NCI-H2196 (cell line): ENCODE data around the gene PALLD.
A peak's percentile ranks its signal among the peaks of the same experiment; 100 is the strongest.

Experiments
- DNase-seq: peaks from one replicate; lab custom pipeline; 2025; ENCODE audit not compliant: unreplicated experiment; lab: John Stamatoyannopoulos, UW

The PALLD gene

DNA sequence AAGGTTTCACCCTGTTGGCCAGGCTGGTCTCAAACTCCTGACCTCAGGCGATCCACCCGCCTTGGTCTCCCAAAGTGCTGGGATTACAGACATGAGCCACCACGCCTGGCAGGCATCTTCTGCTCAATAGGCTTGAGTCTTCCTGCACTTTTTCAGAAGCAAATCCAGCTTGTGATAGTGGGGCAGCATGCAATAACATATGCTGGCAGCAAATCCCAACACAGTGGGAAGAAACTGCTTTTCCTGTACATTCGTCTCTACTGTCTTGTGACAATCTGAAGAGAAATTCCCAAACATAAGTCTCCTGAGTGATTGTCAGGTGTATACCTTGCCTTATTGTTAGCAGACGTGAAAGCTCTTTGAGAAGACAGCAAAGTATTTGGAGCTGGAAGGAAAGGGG is 145.7 kb downstream of the PALLD start:
- no peak for DNase-seq

- no peak for DNase-seq
Measured at GRCh38 chr4:168643111-168643795, 146.4 kb downstream of the PALLD start.

- no peak for DNase-seq
Measured at GRCh38 chr4:168643796-168644159, 146.9 kb downstream of the PALLD start.

DNA sequence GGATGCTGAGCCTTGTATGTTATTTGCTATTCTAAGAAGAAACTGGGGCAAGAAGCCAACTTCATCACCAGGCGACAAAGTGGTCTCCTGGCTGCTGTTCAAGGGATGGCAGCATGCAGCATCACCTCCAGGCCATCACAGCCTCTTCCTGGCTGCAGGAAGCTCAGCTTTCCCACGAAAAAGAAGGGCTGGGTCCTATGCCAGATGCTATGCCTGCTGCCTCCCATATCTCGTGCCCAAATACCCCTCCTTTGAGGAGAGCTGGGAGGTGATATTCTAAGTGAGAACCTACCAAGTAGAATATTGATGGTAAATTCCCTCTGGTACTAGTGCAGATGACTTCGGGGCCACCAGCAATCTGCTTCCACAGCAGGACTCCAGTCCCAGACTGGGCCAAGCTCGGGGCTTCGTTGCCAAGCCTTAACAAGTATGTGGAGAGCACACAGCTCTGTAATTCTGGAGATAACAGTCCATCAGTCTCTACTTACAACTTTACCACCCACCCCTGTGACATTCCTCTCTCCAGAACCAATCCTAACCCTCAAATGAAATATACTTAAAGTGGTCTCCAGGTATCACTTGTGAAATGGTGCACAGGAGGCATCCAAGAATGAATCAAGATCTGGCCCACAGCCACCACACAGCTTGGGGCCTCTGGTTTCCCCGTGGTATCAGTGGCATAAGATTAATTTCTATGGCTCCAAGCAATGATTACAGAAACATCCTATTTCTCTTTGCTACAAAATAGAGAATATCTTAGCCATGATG is 149.3 kb downstream of the PALLD start:
- no peak for DNase-seq

GRCh38 chr4:168647646-168648375 is 151.0 kb downstream of the PALLD start:
- no peak for DNase-seq

DNA sequence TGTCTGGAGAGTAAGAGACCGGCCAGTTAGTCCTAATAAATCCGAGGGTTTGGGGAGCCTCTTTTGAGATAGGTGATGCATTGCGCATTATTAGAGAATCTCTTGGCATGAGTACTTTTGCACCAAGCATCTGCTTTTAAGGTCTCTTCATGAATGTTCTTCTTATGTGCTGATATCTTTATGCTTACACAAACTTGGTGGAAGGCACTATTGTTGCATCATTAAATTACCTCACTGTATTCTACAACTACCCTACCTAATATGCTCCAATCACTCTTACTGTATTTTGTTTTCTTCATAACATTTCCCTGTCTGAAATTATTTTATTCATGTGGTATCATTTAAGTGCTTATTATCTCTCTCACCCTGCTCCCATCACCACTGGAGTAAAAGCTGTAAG is 151.6 kb downstream of the PALLD start:
- no peak for DNase-seq

GRCh38 chr4:168648929-168649328 is 152.1 kb downstream of the PALLD start:
- DNase-seq, result no peak

DNA sequence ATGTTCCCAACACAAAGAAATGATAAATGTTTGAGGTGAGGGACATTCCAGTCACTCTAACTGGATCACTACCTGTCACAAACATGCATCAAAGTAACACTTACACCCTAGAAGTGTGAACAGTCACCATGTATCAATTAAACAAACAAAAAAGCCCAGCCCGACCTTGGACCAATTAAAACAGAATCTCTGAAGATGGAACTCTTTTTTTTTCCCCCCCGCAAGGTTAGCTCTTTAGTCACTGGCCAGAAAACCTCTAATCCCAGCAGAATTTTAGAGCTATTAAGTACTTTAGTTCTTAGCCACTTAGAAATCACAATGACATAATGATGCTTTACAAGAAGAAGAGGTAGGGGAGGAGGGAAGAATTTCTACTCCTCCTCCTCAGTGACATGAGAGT is 154.5 kb downstream of the PALLD start:
- DNase-seq, result no peak

DNA sequence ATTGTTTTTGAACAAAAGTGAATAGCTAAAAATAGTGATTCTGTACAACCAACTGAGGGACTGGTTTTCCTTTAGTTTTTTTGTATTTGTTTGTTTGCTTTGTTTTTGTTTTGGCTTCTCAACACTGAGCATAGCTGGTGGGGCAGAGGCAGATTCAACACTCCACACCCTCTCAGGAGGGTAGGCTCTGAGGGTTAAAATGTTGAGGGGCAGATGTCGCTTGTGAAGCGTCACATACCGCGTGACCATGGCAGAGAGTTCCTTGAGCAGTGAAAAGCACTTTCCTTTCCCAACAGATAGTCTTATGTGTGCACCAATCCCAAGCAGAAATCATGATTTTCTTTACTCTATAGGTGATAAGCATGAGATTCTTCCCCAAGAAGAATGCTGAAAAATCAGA is 155.0 kb downstream of the PALLD start:
- DNase-seq, result no peak

GRCh38 chr4:168652755-168653154 is 155.9 kb downstream of the PALLD start:
- DNase-seq, result no peak

DNA sequence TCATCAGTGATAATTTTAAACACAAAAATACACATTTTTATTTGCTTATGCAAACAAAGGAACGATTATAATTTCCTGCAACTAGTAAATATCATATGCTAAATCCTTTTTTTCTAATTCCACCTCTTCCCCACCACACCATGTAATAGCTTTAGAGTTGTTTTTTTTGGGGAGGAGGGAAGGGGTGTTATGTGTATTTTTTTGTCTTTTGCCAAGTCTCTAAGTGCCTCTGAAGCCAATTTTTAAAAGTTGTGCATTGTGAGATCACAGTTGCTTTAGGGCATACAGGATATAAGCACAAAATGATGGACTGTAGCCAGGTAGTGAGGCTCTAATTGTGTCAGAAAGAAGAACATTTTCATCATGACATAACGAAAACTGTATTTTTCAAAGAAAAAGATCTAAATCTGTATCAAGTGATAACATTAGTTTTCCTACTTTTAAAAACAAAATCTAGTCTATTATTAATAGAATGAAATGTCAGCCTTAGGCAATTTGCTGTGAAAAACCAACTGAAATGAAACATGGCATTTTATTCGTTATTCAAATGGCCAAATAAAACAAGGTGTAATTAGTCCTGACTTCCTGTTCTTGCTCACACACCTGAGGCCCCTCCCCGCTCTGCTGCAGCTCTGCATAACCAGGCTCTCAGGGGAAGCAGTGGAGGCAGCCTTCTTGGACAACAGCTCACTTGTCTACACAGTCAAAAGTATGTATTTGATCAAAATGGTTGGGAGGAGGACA is 157.4 kb downstream of the PALLD start:
- peak; percentile 22 for DNase-seq

GRCh38 chr4:168654848-168655174 is 158.0 kb downstream of the PALLD start:
- no peak for DNase-seq

GRCh38 chr4:168655182-168655581 is 158.3 kb downstream of the PALLD start:
- no peak for DNase-seq

DNA sequence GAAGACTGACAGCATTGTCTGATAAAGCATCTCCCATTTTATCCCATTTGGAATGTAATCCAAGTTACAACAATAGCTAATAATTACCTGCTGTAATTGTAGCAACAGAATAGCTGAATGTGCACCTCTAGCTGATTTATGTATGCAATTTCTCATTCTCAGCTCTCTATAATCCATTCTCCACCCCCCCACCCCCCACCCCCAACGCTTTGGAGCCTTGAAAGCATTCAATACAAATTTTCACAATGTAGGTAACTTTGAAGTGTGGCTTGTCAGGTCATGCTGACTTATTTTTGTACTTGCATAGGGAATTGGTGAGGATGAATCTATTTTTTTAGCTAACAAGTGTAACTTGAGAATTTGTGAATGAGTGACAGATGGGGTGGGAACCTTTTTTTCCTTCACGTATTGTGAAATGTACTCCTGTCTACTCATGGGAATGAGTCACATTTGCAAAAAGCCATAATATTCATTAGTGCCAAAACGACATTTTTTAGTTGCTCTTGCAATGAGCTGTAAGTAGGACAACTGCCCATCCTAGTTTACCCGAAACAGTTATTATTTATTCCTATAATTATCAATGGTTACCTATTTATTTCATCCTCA is 159.3 kb downstream of the PALLD start:
- no peak for DNase-seq

GRCh38 chr4:168656946-168657473 is 160.2 kb downstream of the PALLD start:
- no peak for DNase-seq

GRCh38 chr4:168658751-168659150 is 161.9 kb downstream of the PALLD start:
- no peak for DNase-seq

DNA sequence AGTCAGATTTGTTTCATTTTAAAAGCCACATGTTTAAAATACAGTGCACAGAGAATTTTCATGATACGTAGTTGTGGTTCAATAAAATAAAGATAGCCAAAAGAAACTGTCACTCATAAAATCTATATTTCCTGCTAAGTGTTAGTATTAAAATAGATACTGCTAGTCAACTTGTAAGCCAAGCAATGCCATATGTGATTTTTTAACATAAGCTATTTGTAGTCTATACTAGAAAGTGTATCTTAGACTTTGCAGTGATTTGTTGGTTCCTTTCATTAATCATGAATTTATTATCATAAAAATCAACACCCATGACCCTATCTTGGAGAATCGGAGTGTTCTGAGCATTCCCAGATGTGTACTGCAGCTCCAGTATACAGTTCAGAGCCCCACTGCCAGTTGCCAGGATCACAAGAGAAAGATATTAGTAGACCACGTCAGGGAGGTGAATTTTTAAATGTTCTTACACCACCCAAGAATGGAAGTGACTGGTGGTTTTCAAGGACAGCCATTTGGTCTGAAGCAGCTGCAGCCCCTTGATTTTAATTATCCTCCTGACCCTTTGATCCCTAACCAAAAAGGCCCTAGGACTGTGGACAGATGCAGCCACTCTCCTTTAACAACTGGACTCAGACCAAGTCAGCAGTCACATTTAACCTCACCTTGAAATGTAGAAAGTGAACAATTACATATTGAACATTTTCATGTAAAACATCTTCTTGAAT is 163.1 kb downstream of the PALLD start:
- no peak for DNase-seq

DNA sequence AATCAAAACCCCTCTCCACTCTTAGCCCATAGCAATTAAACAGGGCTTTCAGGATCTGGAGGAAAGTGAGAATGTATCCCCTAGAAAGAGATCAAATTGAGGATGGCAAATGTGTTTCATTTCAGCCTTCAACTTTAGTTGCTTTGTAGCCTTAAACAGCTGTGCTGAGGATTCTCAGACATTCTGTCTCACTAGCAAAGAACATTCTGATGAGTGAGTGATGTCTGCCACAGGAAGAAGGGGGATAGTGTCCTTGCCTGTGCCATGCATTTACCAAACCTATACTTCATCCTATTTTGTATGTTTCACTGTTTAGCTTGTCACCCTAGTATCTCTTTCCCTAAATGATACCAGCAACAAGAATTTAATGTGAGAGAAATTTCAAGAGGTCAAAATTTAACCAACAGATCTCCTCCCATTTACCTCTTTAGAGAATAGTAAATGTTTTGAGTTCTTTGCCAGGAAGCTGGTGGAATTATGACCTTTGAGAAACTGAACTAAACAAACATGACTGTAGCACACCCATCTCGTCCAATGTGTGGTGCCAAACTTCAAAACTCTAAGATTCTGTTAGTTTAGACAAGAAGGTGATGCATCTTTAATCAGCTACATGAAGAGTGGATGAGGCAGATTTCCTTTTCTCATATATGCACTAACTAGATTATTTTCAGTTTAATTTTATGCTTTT is 165.6 kb downstream of the PALLD start:
- no peak for DNase-seq

DNA sequence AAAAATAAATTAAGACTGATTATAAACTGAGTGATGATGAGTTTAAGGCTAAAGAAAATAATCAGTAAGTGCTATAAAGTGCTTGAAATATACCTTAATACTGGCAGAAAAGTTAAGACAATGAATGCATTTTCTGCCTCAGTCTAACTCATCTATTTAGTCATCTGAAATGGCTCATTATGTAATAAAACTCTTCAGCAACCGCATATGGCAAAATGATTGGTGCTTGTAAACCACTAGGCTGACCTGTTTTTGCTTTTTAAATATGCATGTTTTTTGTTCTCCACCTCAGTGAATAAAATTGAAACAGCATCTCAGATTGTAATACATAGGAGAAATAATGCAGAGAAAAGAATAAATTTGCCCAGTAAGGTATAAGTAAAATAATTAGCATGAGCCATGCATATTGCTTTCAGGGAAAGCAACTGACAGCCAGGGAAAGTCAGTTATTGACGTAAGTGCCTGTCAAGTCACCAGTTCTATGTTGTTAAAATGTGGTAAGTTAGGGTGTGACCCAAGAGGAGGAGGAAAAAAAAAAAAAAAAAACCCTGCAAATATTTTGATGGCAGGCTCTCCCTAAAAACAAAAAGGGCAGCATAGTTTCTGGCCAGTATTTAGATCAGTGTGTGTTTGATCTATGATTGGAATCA is 167.5 kb downstream of the PALLD start:
- no peak for DNase-seq
